ENCODE measurements around the gene VAV2.

DNA sequence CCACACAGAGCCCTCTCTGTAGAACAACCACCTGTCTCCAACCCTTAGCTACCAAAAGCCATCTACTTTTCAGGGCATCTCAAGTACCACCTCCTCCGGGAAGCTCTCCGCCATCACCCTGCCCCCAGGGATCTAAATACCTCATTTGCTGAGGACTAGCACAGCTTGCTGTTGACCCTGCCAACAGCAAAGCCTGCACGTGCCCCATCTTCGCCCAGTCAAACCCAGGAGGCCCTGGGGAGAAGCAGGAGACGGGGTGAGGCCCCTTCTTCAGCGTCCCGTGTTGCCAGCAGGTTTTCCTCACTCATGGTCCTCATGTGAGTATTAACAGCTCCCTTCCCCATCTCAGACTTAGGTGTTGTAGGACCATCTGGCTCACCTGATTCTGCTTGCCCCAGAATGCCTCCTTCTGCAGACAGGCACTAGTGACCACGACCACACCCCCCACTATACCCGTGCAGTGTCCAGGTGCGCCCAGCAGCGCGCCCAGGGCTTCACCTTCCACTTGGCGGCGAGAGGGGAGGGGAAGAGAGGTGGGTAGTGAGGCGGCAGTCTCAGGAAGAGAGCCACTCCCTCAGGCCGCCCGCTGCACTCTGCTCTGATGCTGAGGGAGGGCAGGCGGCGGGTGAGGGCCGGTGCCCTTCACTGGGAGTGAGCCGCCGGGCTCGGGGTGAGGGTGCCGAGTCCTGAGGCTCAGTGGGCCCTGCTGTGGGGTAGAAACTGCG, 11.1 kb downstream of the VAV2 start:
- TF ChIP-seq MAFK (IDR thresholded peaks at IDR 0.05; ENCODE audit: partially characterized antibody): no peak
- TF ChIP-seq JUN (IDR thresholded peaks at IDR 0.05): no peak
- TF ChIP-seq, protein P1, sequence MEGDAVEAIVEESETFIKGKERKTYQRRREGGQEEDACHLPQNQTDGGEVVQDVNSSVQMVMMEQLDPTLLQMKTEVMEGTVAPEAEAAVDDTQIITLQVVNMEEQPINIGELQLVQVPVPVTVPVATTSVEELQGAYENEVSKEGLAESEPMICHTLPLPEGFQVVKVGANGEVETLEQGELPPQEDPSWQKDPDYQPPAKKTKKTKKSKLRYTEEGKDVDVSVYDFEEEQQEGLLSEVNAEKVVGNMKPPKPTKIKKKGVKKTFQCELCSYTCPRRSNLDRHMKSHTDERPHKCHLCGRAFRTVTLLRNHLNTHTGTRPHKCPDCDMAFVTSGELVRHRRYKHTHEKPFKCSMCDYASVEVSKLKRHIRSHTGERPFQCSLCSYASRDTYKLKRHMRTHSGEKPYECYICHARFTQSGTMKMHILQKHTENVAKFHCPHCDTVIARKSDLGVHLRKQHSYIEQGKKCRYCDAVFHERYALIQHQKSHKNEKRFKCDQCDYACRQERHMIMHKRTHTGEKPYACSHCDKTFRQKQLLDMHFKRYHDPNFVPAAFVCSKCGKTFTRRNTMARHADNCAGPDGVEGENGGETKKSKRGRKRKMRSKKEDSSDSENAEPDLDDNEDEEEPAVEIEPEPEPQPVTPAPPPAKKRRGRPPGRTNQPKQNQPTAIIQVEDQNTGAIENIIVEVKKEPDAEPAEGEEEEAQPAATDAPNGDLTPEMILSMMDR (IDR thresholded peaks at IDR 0.05): no peak
- TF ChIP-seq POLR2A (IDR thresholded peaks at IDR 0.05; ENCODE audit: low read length): no peak

Measured in A549 (cell line).